Measurements from ENCODE around the gene CLSTN1.

CLSTN1 gene

DNA sequence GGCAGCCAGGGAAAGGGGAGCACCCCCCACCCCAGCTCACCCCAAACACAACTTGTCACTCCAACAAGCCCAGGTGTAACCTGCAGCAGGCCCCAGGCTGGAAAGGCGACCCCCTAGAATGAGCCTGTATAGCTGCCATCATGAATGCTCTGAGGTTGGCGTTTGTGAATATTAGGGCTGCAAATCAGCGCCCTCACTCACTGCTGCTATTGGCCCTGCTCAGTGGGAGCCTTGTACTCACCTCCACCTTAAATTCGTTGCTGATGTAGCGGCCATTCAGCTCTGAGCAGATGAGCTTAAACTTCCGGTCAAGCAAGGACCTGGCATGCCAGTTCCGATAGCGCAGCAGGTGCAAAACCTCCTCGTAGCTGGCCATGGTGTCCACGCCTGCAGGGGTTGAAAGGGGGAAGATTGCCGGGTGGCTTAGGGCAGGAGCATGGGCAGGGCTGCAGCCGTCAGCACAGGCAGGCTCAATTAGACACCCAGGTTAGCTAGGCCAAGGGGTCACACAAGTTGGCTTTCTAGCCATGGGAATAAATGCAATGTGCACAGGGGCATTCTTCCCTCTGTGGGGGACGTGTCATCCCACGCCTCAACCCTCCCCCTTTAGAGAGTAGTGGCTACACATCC is 90.5 kb downstream of the CLSTN1 start:
- Mint-ChIP-seq H3K27me3 (no peaks in the 10 kb centered on the region), H3K36me3 (ENCODE audit: low read depth) (peaks cover 50% of the 10 kb centered on the region), H3K9me3 (no peaks in the 10 kb centered on the region), H3K4me3 (no peak overlapping the region), H3K27ac (no peak overlapping the region), H3K4me1 (peaks cover 41% of the 10 kb centered on the region)
- no peak for ATAC-seq
- no peak for DNase-seq

DNA sequence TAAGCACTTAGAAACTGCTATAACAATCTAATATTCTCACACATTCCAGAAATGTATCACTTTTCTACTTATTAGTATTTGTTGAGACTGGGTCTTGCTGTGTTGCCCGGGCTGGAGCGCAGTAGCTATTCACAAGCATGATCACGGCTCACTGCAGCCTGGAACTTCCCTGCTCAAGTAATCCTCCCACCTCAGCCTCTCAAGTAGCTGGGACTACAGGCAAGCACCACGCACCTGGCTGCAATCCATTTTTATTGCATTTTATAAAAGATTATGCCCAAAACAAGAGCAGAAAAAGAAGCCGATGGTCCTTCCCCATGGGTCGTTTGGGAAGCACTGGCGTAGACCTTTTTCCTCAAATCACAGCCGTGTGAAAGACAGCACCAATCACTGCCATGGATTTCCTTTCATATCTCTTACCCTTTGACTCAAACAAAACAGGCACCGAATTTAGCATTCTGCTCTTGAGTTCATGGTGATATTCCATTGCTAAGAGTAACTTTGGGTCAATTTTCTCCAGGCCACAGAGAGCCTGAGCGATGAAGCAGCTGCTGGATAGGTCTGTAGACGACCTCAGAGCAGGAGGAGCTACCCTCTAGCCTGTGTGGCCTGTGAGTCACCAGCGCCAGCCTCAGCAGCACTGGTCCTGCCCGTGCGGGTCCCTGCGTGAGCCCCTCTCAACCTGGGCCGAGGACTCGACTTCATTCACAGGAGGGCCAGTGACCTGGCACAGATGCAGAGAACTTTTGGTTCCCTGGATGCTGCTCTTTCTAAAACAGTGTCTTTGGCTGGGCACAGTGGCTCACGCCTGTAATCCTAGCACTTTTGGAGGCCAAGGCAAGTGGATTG is 91.4 kb downstream of the CLSTN1 start:
- DNase-seq (no peak), ATAC-seq (no peak)
- peak overlapping the region; percentile 71 for H3K27ac Mint-ChIP-seq
- peaks cover 59% of the 10 kb centered on the region for H3K36me3 Mint-ChIP-seq (ENCODE audit: low read depth)
- peaks cover 45% of the 10 kb centered on the region for H3K4me1 Mint-ChIP-seq
- H3K4me3 Mint-ChIP-seq = no peak overlapping the region
- H3K27me3 Mint-ChIP-seq = no peaks in the 10 kb centered on the region
- no peaks in the 10 kb centered on the region for H3K9me3 Mint-ChIP-seq

DNA sequence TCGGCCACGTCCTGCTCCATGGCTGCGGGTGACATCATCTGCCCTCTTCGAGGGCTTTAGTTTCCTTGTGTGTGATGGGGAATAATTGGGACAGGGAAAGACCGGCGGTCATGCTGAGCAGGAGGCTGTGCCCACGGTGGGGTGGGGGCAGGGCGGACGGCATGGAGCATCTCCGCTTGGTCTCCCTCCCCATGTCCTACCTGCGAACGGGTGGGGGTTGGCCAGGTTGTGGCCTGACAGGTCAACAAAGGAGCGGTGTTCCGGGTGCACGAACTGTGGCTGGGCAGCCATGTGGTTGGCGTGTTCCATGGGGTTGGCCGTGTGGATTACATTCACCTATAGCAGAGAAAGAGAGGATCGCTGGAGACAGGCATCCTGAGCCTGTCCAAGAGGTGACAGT is 92.2 kb downstream of the CLSTN1 start:
- peaks cover 50% of the 10 kb centered on the region for H3K4me1 Mint-ChIP-seq
- H3K27ac Mint-ChIP-seq = peak overlapping the region; percentile 71
- H3K36me3 Mint-ChIP-seq (ENCODE audit: low read depth) = peaks cover 65% of the 10 kb centered on the region

DNA sequence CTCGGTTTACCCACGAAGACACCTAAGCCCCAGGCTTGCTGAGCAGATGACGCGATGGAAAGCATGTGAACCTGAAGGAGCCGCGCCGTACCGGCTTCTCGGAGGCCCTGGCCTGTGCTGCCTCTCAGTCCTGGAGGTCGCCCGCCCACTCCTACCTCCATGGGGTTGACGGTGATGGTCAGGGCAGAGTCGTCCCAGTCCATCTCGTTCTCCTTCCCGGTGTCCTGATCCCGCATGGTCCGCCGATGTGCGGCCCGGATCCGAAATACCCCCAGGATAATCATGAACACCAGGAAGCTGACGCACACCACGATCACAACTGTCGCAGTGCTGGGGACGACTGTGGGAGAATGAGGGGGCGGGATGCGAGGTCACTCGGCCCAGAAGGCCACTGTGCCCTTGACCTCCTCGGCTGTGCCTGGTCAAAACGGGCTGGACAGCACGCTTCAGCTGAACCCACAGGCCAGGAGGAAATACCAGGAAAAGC is 92.7 kb downstream of the CLSTN1 start:
- Mint-ChIP-seq H3K4me1 (peaks cover 52% of the 10 kb centered on the region), H3K4me3 (no peak overlapping the region)
- no peak for ATAC-seq

More for the DNA sequence above, 92.2 kb downstream of the CLSTN1 start:
- Mint-ChIP-seq H3K4me3 (no peak overlapping the region), H3K9me3 (no peaks in the 10 kb centered on the region), H3K27me3 (no peaks in the 10 kb centered on the region)
- ATAC-seq = no peak
- no peak for DNase-seq

DNA sequence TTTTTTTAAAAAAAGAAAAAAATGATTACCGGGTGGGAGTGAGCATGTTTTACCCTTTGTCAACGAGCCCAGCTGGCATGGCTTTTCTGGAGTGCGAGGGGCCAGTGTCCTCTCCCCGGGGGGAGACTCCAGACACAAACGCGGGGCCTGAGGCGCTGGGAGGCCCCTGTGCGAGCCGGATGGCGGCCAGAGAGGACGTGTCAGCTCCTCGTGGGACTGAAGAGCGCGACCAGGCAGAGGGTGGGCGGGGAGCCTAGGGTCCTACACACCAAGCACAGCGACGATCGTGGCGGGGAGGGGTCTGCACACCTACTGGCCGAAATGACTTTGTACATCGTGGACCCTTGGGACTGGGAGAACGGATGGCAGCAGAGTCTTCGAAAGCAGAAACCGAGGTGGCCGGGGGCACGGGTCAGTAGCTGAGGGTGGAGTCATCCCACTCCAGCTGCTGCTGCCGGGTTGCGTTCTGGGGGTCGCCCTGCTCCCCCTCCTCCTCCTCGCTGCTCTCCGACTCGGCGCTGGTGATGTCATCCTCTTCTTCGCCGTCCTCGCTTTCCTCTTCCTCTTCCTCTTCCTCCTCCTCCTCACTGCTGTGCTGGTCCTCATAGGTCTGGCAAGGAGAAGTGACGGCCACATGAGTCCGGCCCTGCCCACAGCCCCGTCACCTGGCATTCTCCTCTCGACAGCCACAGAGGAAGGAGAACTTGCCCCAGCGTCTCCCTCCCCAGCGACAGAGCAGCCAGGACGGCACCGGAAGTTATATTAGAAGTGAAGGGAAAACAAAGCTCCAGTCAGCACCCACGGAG is 93.5 kb downstream of the CLSTN1 start:
- Mint-ChIP-seq H3K4me3 (no peak overlapping the region), H3K27ac (peak overlapping the region; percentile 60), H3K9me3 (no peaks in the 10 kb centered on the region), H3K36me3 (ENCODE audit: low read depth) (peaks cover 63% of the 10 kb centered on the region), H3K27me3 (no peaks in the 10 kb centered on the region), H3K4me1 (peaks cover 52% of the 10 kb centered on the region)
- no peak for ATAC-seq
- DNase-seq = no peak

More for the DNA sequence above, 92.7 kb downstream of the CLSTN1 start:
- no peaks in the 10 kb centered on the region for H3K9me3 Mint-ChIP-seq
- peaks cover 67% of the 10 kb centered on the region for H3K36me3 Mint-ChIP-seq (ENCODE audit: low read depth)
- DNase-seq = no peak
- H3K27me3 Mint-ChIP-seq = no peaks in the 10 kb centered on the region
- peak overlapping the region; percentile 71 for H3K27ac Mint-ChIP-seq

DNA sequence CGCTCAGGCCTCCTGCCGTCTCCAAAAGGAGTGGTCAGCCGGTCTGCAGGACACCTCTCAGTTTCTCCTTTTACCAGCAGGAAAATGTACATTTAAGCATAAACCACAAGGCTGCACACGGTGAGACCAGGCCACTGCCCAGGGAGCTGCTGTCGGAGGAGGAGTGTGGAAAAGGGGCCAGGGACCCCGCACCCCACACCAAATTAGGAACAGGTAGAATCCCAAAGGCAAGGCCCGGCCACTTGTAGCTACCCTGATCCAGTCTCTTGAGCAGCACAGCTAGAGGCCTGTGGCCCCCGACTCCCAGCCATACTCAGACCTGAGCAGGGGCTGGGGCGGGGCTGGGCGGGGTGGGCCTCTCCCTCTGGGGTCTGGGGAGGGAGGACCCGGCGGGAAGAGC is 94.2 kb downstream of the CLSTN1 start:
- no peaks in the 10 kb centered on the region for H3K9me3 Mint-ChIP-seq
- H3K4me3 Mint-ChIP-seq = peak overlapping the region; percentile 53
- H3K36me3 Mint-ChIP-seq (ENCODE audit: low read depth) = peaks cover 66% of the 10 kb centered on the region
- DNase-seq = no peak
- H3K4me1 Mint-ChIP-seq = peaks cover 57% of the 10 kb centered on the region
- peak overlapping the region; percentile 89 for H3K27ac Mint-ChIP-seq
- no peak for ATAC-seq
- H3K27me3 Mint-ChIP-seq = no peaks in the 10 kb centered on the region

DNA sequence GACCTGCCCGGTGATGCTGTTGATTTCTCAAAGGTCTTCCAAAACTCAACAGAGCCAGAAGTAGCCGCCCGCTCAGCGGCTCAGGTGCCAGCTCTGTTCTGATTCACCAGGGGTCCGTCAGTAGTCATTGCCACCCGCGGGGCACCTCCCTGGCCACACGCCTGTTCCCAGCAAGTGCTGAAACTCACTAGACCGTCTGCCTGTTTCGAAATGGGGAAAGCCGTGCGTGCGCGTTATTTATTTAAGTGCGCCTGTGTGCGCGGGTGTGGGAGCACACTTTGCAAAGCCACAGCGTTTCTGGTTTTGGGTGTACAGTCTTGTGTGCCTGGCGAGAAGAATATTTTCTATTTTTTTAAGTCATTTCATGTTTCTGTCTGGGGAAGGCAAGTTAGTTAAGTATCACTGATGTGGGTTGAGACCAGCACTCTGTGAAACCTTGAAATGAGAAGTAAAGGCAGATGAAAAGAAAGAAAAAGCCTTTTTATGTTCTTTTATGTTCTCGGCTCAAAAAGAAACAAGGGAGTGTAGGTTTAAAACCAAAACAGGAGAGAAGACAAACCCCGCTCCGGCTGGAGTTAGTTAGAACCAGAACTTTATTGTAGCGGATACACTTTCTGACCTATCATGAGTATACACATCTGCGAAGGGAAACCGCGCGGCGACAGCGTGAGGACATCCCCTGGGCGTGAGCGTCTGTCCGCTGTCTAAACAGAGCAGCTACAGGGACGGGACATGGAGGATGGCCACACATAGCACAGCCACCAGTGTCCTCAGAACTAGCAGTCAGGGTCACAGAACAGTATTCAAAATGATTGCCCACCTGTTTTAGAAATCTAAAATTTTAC is 95.1 kb downstream of the CLSTN1 start:
- peak; percentile 63 for ATAC-seq
- Mint-ChIP-seq H3K4me3 (peak overlapping the region; percentile 53), H3K4me1 (peaks cover 59% of the 10 kb centered on the region), H3K9me3 (no peaks in the 10 kb centered on the region), H3K36me3 (ENCODE audit: low read depth) (peaks cover 66% of the 10 kb centered on the region), H3K27me3 (no peaks in the 10 kb centered on the region), H3K27ac (peak overlapping the region; percentile 89)
- peak; percentile 61 for DNase-seq

DNA sequence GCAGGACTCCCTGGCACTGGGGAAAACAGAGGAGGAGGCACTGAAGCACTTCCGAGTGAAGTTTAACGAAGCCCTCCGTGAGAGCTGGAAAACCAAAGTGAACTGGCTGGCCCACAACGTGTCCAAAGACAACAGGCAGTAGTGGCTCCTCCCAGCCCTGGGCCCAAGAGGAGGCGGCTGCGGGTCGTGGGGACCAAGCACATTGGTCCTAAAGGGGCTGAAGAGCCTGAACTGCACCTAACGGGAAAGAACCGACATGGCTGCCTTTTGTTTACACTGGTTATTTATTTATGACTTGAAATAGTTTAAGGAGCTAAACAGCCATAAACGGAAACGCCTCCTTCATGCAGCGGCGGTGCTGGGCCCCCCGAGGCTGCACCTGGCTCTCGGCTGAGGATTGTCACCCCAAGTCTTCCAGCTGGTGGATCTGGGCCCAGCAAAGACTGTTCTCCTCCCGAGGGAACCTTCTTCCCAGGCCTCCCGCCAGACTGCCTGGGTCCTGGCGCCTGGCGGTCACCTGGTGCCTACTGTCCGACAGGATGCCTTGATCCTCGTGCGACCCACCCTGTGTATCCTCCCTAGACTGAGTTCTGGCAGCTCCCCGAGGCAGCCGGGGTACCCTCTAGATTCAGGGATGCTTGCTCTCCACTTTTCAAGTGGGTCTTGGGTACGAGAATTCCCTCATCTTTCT is 96.7 kb downstream of the CLSTN1 start:
- DNase-seq (no peak), ATAC-seq (no peak)
- Mint-ChIP-seq H3K4me3 (no peak overlapping the region), H3K4me1 (peaks cover 58% of the 10 kb centered on the region), H3K36me3 (ENCODE audit: low read depth) (peaks cover 69% of the 10 kb centered on the region), H3K9me3 (no peaks in the 10 kb centered on the region), H3K27me3 (no peaks in the 10 kb centered on the region), H3K27ac (peak overlapping the region; percentile 29)

DNA sequence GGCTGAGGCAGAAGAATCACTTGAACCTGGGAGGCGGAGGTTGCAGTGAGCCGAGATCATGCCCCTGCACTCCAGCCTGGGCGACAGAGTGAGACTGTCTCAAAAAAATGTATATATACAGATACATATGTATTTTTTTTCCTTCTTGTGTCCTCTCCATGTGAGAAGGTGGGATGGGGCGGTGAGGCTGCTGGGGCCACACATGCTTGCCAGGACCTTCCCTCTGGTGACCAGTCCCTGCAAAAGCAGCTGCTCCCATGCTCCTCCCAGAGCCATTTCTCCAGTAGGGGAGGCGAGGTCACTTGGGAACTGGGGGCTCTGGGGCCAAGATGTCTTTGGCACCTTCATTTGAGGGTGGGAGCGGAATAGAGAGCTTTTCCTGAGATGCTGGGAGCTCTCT is 97.4 kb downstream of the CLSTN1 start:
- Mint-ChIP-seq H3K27me3 (no peaks in the 10 kb centered on the region), H3K4me1 (peaks cover 57% of the 10 kb centered on the region), H3K9me3 (no peaks in the 10 kb centered on the region), H3K36me3 (ENCODE audit: low read depth) (peaks cover 67% of the 10 kb centered on the region), H3K27ac (no peak overlapping the region), H3K4me3 (no peak overlapping the region)
- DNase-seq (no peak), ATAC-seq (no peak)

DNA sequence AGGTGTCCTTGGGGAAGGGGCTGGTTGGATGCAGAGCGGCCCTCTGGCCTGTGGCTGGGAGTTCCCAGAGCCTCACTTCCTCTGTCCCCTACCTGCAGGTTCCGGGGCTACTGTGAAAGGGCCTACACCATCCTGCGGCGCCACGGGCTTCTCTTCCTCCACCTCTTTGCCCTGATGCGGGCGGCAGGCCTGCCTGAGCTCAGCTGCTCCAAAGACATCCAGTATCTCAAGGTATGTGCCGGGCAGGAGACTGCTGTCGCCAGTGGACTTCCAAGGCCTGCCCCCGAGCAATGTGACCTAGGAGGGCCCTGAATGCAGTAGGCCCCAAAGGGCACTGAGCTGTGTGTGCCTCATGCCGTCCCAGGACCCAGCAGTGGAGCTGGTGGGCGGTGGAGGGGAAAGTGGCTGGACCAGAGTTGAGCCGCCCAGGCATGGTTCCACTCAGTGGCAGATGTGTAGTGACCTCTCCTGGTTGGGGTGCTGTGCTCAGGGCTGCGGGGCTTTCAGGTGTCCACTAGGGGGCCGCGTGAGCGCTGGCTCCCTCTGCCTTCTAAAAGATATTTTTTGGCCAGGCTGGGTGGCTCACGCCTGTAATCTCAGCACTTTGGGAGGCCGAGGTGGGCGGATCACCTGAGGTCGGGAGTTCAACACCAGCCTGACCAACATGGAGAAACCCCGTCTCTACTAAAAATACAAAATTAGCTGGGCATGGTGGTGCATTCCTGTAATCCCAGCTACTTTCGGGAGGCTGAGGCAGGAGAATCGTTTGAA is 98.9 kb downstream of the CLSTN1 start:
- no peak overlapping the region for H3K4me3 Mint-ChIP-seq
- no peak overlapping the region for H3K27ac Mint-ChIP-seq
- H3K36me3 Mint-ChIP-seq (ENCODE audit: low read depth) = peaks cover 64% of the 10 kb centered on the region
- ATAC-seq (peak; percentile 59), DNase-seq (peak; percentile 74)
- H3K4me1 Mint-ChIP-seq = peaks cover 54% of the 10 kb centered on the region
- no peaks in the 10 kb centered on the region for H3K9me3 Mint-ChIP-seq
- no peaks in the 10 kb centered on the region for H3K27me3 Mint-ChIP-seq

DNA sequence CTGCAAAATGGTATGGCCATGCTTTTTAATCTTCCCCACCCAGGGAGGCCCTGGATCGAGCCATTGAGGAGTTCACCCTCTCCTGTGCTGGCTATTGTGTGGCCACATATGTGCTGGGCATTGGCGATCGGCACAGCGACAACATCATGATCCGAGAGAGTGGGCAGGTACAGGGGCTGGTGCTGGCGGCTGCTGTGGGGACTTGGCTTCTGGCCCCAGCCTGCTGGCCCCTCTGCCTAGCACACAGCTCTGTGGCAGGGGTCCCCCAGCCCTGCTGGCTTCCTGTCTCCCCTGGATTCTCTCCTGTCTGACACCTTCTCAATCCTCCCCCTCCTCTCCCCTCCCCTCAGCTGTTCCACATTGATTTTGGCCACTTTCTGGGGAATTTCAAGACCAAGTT is 99.8 kb downstream of the CLSTN1 start:
- no peak overlapping the region for H3K27ac Mint-ChIP-seq
- DNase-seq = no peak
- H3K4me3 Mint-ChIP-seq = no peak overlapping the region
- H3K27me3 Mint-ChIP-seq = no peaks in the 10 kb centered on the region
- no peak for ATAC-seq
- no peaks in the 10 kb centered on the region for H3K9me3 Mint-ChIP-seq
- H3K4me1 Mint-ChIP-seq = peaks cover 58% of the 10 kb centered on the region
- peaks cover 69% of the 10 kb centered on the region for H3K36me3 Mint-ChIP-seq (ENCODE audit: low read depth)

DNA sequence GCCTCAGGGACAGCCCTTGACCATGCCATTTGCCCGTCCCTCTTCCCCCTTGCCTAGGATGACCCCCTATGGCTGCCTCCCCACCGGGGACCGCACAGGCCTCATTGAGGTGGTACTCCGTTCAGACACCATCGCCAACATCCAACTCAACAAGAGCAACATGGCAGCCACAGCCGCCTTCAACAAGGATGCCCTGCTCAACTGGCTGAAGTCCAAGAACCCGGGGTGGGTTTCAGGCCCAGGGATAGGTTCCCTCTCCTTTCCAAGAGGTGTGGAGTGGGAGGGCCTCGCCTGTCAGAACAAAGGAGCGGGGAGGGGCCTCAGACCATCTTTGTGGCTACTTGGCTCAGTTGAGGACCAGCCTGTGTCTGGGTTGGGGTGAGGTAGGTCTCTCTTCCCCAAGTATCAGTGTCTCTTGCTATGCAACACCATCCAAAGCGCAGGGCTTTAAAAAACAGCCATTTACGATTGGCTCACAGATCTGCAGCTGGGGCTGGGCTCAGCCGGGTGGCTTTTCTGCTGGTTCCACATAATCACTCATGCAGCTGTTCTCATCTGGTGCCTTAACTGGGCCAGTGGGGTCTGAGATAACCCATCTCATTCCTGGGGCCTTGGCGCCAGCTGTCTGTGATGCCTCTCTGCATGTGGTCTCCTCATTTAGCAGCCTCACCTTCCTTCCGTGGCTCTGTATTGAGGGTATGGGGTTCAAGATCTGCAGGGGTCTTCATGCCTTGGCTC is 100.5 kb downstream of the CLSTN1 start:
- ATAC-seq (no peak), DNase-seq (no peak)
- no peak overlapping the region for H3K4me3 Mint-ChIP-seq
- no peaks in the 10 kb centered on the region for H3K27me3 Mint-ChIP-seq
- peaks cover 63% of the 10 kb centered on the region for H3K36me3 Mint-ChIP-seq (ENCODE audit: low read depth)
- no peaks in the 10 kb centered on the region for H3K9me3 Mint-ChIP-seq
- H3K4me1 Mint-ChIP-seq = peaks cover 58% of the 10 kb centered on the region
- peak overlapping the region; percentile 52 for H3K27ac Mint-ChIP-seq
